OCI-M1 (cell line): ENCODE measurements around the gene NOLC1.

ENCODE experiments used
- DNase-seq: peaks from one replicate; lab custom pipeline; 2025; lab: John Stamatoyannopoulos, UW

The NOLC1 gene

DNA sequence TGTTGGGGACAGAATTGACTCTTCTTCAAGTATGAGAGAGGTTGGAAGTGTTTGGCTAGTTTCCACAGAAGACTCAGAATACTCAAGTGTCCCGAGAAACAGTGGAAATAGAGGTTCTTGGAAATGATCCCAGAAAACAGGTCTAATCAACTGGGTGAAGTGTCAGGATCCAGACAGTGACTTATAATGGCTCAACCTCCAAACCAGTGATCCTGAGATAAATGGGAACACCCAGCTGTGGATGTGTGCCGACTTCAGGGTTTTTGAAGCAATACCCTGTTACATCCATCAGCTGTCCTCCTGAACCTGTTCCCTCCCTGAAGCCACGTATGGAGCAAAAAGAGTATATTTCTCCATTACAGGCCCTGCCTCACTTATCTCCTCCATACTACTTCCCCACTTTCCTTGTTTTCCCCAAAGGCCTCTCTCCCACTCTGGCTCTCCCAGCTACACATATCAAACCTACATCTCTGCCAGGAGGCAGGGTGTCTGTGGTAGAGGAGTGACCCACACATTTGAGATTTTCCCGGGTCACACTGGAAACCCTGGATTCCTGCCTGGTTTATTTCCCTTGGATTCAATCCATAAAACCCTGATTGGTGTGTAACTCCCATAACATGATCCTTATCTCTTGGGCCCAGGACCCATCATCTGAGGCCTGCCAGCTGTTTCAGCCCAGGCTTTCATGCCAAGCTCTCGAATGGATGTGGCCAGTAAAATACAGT, 56.3 kb downstream of the NOLC1 start:
- no peak for DNase-seq

GRCh38 chr10:102211615-102212299, 59.6 kb downstream of the NOLC1 start:
- DNase-seq, result no peak
